ENCODE measurements around the gene C20orf173.
A peak's percentile ranks its signal among the peaks of the same experiment; 100 is the strongest.
"Not testable (repeated sequence)": the region's sequence is repeated elsewhere in the genome, so short reads cannot be mapped to it uniquely, and the experiment has no call there.

C20orf173 gene

GRCh38 chr20:35558451-35558850 lies 29.0 kb upstream of the C20orf173 start:
- Mint-ChIP-seq H3K4me3 (no peak overlapping the region), H3K27ac (peak overlapping the region; percentile 0), H3K36me3 (peaks cover 34% of the 10 kb centered on the region), H3K9me3 (no peaks in the 10 kb centered on the region), H3K4me1 (no peaks in the 10 kb centered on the region)
- DNase-seq (ENCODE audit: low spot score in 2 of 2) (no peak), ATAC-seq (no peak)

- Mint-ChIP-seq H3K36me3 (peaks cover 34% of the 10 kb centered on the region), H3K27ac (no peak overlapping the region), H3K9me3 (no peaks in the 10 kb centered on the region), H3K4me3 (no peak overlapping the region), H3K4me1 (no peaks in the 10 kb centered on the region)
- no peak for DNase-seq (ENCODE audit: low spot score in 2 of 2)
- no peak for ATAC-seq
These were observed 27.4 kb upstream of the C20orf173 start for GRCh38 chr20:35556871-35557270.

- ATAC-seq (no peak), DNase-seq (ENCODE audit: low spot score in 2 of 2) (no peak)
- Mint-ChIP-seq H3K36me3 (peaks cover 34% of the 10 kb centered on the region), H3K4me1 (no peaks in the 10 kb centered on the region), H3K4me3 (no peak overlapping the region), H3K27ac (no peak overlapping the region), H3K9me3 (no peaks in the 10 kb centered on the region)
These were observed 26.6 kb upstream of the C20orf173 start for GRCh38 chr20:35555951-35556645.

- not testable (repeated sequence) for ATAC-seq; DNase-seq (ENCODE audit: low spot score in 2 of 2); H3K4me3 Mint-ChIP-seq; H3K27ac Mint-ChIP-seq; H3K4me1 Mint-ChIP-seq; H3K9me3 Mint-ChIP-seq
- peaks cover 34% of the 10 kb centered on the region for H3K36me3 Mint-ChIP-seq
These were observed 26.0 kb upstream of the C20orf173 start for GRCh38 chr20:35555461-35555860.

GRCh38 chr20:35552914-35553313 lies 23.5 kb upstream of the C20orf173 start:
- no peak overlapping the region for H3K4me3 Mint-ChIP-seq
- DNase-seq (ENCODE audit: low spot score in 2 of 2), result no peak
- H3K4me1 Mint-ChIP-seq, result no peaks in the 10 kb centered on the region
- no peaks in the 10 kb centered on the region for H3K9me3 Mint-ChIP-seq
- no peak overlapping the region for H3K27ac Mint-ChIP-seq
- peaks cover 42% of the 10 kb centered on the region for H3K36me3 Mint-ChIP-seq
- ATAC-seq, result no peak

GRCh38 chr20:35551503-35551902 lies 22.1 kb upstream of the C20orf173 start:
- no peak for ATAC-seq
- no peaks in the 10 kb centered on the region for H3K4me1 Mint-ChIP-seq
- no peaks in the 10 kb centered on the region for H3K9me3 Mint-ChIP-seq
- H3K4me3 Mint-ChIP-seq, result no peak overlapping the region
- H3K36me3 Mint-ChIP-seq, result peaks cover 33% of the 10 kb centered on the region
- no peak for DNase-seq (ENCODE audit: low spot score in 2 of 2)
- no peak overlapping the region for H3K27ac Mint-ChIP-seq

GRCh38 chr20:35547329-35547728 lies 17.9 kb upstream of the C20orf173 start:
- peaks cover 25% of the 10 kb centered on the region for H3K36me3 Mint-ChIP-seq
- no peak overlapping the region for H3K4me3 Mint-ChIP-seq

GRCh38 chr20:35546127-35546526 lies 16.7 kb upstream of the C20orf173 start:
- H3K4me1 Mint-ChIP-seq, result peaks cover 15% of the 10 kb centered on the region
- no peak overlapping the region for H3K4me3 Mint-ChIP-seq
- H3K27ac Mint-ChIP-seq, result no peak overlapping the region
- H3K9me3 Mint-ChIP-seq, result no peaks in the 10 kb centered on the region
- DNase-seq (ENCODE audit: low spot score in 2 of 2), result no peak
- no peak for ATAC-seq
- peaks cover 31% of the 10 kb centered on the region for H3K36me3 Mint-ChIP-seq

More at GRCh38 chr20:35547329-35547728, 17.9 kb upstream of the C20orf173 start:
- H3K4me1 Mint-ChIP-seq, result peaks cover 6% of the 10 kb centered on the region
- ATAC-seq, result no peak
- DNase-seq (ENCODE audit: low spot score in 2 of 2), result no peak
- no peak overlapping the region for H3K27ac Mint-ChIP-seq
- no peaks in the 10 kb centered on the region for H3K9me3 Mint-ChIP-seq

- H3K27ac Mint-ChIP-seq; ATAC-seq; H3K9me3 Mint-ChIP-seq; DNase-seq (ENCODE audit: low spot score in 2 of 2); H3K4me3 Mint-ChIP-seq: not testable (repeated sequence)
- Mint-ChIP-seq H3K36me3 (peaks cover 31% of the 10 kb centered on the region), H3K4me1 (peaks cover 15% of the 10 kb centered on the region)
These were observed 15.5 kb upstream of the C20orf173 start for GRCh38 chr20:35544941-35545340.

- Mint-ChIP-seq H3K9me3 (no peaks in the 10 kb centered on the region), H3K36me3 (peaks cover 31% of the 10 kb centered on the region), H3K27ac (no peak overlapping the region), H3K4me3 (no peak overlapping the region), H3K4me1 (peaks cover 15% of the 10 kb centered on the region)
- no peak for ATAC-seq
- no peak for DNase-seq (ENCODE audit: low spot score in 2 of 2)
These were observed 15.0 kb upstream of the C20orf173 start for GRCh38 chr20:35544436-35544835.

- peaks cover 22% of the 10 kb centered on the region for H3K36me3 Mint-ChIP-seq
- H3K4me3 Mint-ChIP-seq, result peak overlapping the region; percentile 81
- H3K9me3 Mint-ChIP-seq, result no peaks in the 10 kb centered on the region
- peak overlapping the region; percentile 92 for H3K27ac Mint-ChIP-seq
- ATAC-seq, result no peak
- H3K4me1 Mint-ChIP-seq, result peaks cover 15% of the 10 kb centered on the region
- no peak for DNase-seq (ENCODE audit: low spot score in 2 of 2)
These were observed 13.5 kb upstream of the C20orf173 start for GRCh38 chr20:35542990-35543389.

- ATAC-seq (peak; percentile 97), DNase-seq (ENCODE audit: low spot score in 2 of 2) (peak; percentile 96 to 99)
- Mint-ChIP-seq H3K4me1 (peaks cover 15% of the 10 kb centered on the region), H3K27ac (peak within 1 kb of the TSS; percentile 92), H3K9me3 (no peaks in the 10 kb centered on the region), H3K4me3 (peak within 1 kb of the TSS; percentile 81), H3K36me3 (peaks cover 22% of the 10 kb centered on the region)
These were observed 12.6 kb upstream of the C20orf173 start, which contains the start of gene ERGIC3 for GRCh38 chr20:35541783-35542662. Gene ERGIC3 (plus strand): TSS chr20:35542078. CDS start chr20:35542098, 20 bp downstream.

- ATAC-seq (no peak), DNase-seq (ENCODE audit: low spot score in 2 of 2) (no peak)
- peaks cover 22% of the 10 kb centered on the region for H3K36me3 Mint-ChIP-seq
- peak overlapping the region; percentile 92 for H3K27ac Mint-ChIP-seq
- H3K9me3 Mint-ChIP-seq, result no peaks in the 10 kb centered on the region
- peak overlapping the region; percentile 81 for H3K4me3 Mint-ChIP-seq
- H3K4me1 Mint-ChIP-seq, result peaks cover 15% of the 10 kb centered on the region
These were observed 11.8 kb upstream of the C20orf173 start for GRCh38 chr20:35541118-35541782.

- no peak overlapping the region for H3K4me3 Mint-ChIP-seq
- peak; percentile 24 for ATAC-seq
These were observed 10.3 kb upstream of the C20orf173 start for GRCh38 chr20:35539756-35540212.

GRCh38 chr20:35527122-35527769 lies 2.2 kb downstream of the C20orf173 start:
- H3K27ac Mint-ChIP-seq, result no peak overlapping the region
- no peaks in the 10 kb centered on the region for H3K9me3 Mint-ChIP-seq
- ATAC-seq (no peak), DNase-seq (ENCODE audit: low spot score in 2 of 2) (no peak)
- no peak overlapping the region for H3K4me3 Mint-ChIP-seq
- no peaks in the 10 kb centered on the region for H3K36me3 Mint-ChIP-seq
- H3K4me1 Mint-ChIP-seq, result no peaks in the 10 kb centered on the region

More at GRCh38 chr20:35539756-35540212, 10.3 kb upstream of the C20orf173 start:
- Mint-ChIP-seq H3K27ac (no peak overlapping the region), H3K36me3 (peaks cover 22% of the 10 kb centered on the region), H3K4me1 (peaks cover 15% of the 10 kb centered on the region), H3K9me3 (no peaks in the 10 kb centered on the region)
- DNase-seq (ENCODE audit: low spot score in 2 of 2), result no peak

All from stimulated activated effector memory CD8-positive, alpha-beta T cell treated with anti-CD3 and anti-CD28 coated beads, Interleukin-12 subunit alpha, Interleukin-12 subunit beta, amount 100 ng/mL, for 72 hours (primary cell).